Measurements from ENCODE around the gene METAP1D. TPM values are rescaled to one million over a fixed set of nuclear protein-coding genes. Genes with fewer than 3 reads are reported as not detected.

The METAP1D gene
- total and polyA plus RNA-seq, 7 donors, result 6.3 to 12.4 (median 10.0) TPM

- peak in 1 of 2 donors; percentile 62 for DNase-seq
- TF ChIP-seq, protein P1, sequence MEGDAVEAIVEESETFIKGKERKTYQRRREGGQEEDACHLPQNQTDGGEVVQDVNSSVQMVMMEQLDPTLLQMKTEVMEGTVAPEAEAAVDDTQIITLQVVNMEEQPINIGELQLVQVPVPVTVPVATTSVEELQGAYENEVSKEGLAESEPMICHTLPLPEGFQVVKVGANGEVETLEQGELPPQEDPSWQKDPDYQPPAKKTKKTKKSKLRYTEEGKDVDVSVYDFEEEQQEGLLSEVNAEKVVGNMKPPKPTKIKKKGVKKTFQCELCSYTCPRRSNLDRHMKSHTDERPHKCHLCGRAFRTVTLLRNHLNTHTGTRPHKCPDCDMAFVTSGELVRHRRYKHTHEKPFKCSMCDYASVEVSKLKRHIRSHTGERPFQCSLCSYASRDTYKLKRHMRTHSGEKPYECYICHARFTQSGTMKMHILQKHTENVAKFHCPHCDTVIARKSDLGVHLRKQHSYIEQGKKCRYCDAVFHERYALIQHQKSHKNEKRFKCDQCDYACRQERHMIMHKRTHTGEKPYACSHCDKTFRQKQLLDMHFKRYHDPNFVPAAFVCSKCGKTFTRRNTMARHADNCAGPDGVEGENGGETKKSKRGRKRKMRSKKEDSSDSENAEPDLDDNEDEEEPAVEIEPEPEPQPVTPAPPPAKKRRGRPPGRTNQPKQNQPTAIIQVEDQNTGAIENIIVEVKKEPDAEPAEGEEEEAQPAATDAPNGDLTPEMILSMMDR (IDR thresholded peaks at IDR 0.05), result peak; percentile 38
- H3K9me3 ChIP-seq, result no peaks in the 10 kb centered on the region
- peaks cover 0 to 84% (median 57%) of the 10 kb centered on the region in 3 donors for H3K27me3 ChIP-seq (ENCODE audit: insufficient read depth in 3 of 3, low read length in 2 of 3)
- peaks cover 30% of the 10 kb centered on the region for H3K4me1 ChIP-seq
- H3K36me3 ChIP-seq (ENCODE audit: insufficient read depth in 1 of 2, low read depth in 1 of 2), result no peaks in the 10 kb centered on the region
- intact Hi-C loops (cut with DNase I), result loop anchor here in 1 of 2 donors (5.0 to 10.0 kb wide), 3 partner anchors 182 to 512 kb away; partner anchors contain the start of gene HAT1
- 3 to 6% (median 4%) methylated on average over 44 of the region's 44 CpGs for WGBS, 3 donors
- ATAC-seq, result peak in 3 of 4 donors; percentile 28 to 44 (median 41)
- H3K27ac ChIP-seq, result no peak overlapping the region
- peak overlapping the region; percentile 20 for H3K4me3 ChIP-seq
These were observed 106.6 kb downstream of the METAP1D start for GRCh38 chr2:172106108-172106961.

- Histone ChIP-seq H3K4me3 (no peak overlapping the region), H3K4me1 (peaks cover 15% of the 10 kb centered on the region), H3K27ac (no peak overlapping the region), H3K9me3 (no peaks in the 10 kb centered on the region), H3K36me3 (ENCODE audit: insufficient read depth in 1 of 2, low read depth in 1 of 2) (no peaks in the 10 kb centered on the region), H3K27me3 (ENCODE audit: insufficient read depth in 3 of 3, low read length in 2 of 3) (peaks cover 0 to 68% (median 44%) of the 10 kb centered on the region in 3 donors)
- WGBS, 3 donors, result 16 to 20% (median 18%) methylated on average over 47 to 51 of the region's 51 CpGs
- intact Hi-C loops (cut with DNase I), result loop anchor here in 1 of 2 donors (5.0 to 10.0 kb wide), 3 partner anchors 183 to 513 kb away; partner anchors contain the start of gene HAT1
- no peak for DNase-seq
- TF ChIP-seq, protein P1 (IDR thresholded peaks at IDR 0.05), result no peak
- peak in 1 of 4 donors; percentile 16 for ATAC-seq
These were observed 108.2 kb downstream of the METAP1D start for GRCh38 chr2:172107690-172108586.

DNA sequence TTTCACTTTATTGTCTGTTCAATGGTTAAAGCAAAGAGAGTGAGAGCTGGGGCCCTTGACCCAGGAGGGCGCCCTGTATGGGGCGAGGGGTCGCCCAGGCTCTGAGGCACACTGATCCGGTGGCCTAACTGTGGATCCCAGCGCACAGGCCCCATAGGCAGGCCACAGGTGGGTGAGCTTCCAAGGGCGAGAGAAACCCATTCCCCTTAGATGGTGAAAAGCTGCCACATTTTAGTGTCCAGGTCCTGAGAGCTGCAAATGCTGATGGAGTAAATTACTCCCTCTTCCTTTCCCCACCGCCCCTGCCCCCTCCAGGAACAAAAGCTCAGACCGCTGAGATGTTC lies 108.8 kb downstream of the METAP1D start:
- H3K4me3 ChIP-seq, result no peak overlapping the region
- H3K36me3 ChIP-seq (ENCODE audit: insufficient read depth in 1 of 2, low read depth in 1 of 2), result no peaks in the 10 kb centered on the region
- no peaks in the 10 kb centered on the region for H3K9me3 ChIP-seq
- peaks cover 9% of the 10 kb centered on the region for H3K4me1 ChIP-seq
- no peak for DNase-seq
- WGBS, 3 donors, result 34 to 52% (median 38%) methylated on average over 8 of the region's 8 CpGs
- ATAC-seq, result no peak
- no peak overlapping the region for H3K27ac ChIP-seq
- TF ChIP-seq, protein P1 (IDR thresholded peaks at IDR 0.05), result no peak
- intact Hi-C loops (cut with DNase I), result loop anchor here in 1 of 2 donors (5.0 to 10.0 kb wide), 3 partner anchors 184 to 514 kb away; partner anchors contain the start of gene HAT1
- peaks cover 0 to 62% (median 42%) of the 10 kb centered on the region in 3 donors for H3K27me3 ChIP-seq (ENCODE audit: insufficient read depth in 3 of 3, low read length in 2 of 3)

DNA sequence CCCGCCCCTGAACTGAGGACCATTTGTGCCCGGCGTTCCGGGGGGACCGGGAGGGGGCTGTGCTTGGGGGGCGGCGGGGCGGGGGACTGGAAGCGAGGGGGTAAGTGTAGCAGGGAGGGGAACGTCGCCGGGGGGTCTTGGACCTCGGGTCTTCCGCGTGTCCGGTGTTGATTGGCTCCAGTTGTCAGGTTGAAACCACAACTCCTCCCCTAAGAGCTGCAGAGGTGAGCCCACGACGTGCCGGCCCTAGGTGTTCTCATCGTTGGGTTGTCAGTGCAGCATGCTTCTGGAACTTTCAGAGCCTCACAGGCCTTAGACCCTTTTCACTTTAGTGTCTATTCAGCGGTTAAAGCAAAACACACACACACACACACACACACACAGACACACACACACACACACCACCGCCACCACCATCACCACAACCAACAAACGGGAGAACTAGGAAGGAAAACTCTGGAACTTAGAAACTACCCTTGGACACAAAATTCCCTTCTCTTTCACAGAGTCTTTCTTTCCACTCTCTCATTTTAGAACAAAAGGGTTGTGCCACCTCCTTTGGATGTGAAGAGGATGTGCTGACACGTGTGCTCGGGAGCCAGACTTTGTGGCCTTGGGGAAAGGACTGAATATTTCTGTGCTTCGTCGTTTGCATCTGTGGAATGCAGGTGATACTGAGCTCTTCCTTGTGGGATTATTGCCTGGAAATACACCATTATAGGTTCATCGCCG lies 109.7 kb downstream of the METAP1D start:
- DNase-seq (no peak), ATAC-seq (no peak)
- intact Hi-C loops (cut with DNase I), result loop anchor here in 1 of 2 donors (5.0 to 10.0 kb wide), 3 partner anchors 185 to 515 kb away; partner anchors contain the start of gene HAT1
- Histone ChIP-seq H3K27me3 (ENCODE audit: insufficient read depth in 3 of 3, low read length in 2 of 3) (peaks cover 0 to 53% (median 37%) of the 10 kb centered on the region in 3 donors), H3K9me3 (no peaks in the 10 kb centered on the region), H3K27ac (no peak overlapping the region), H3K4me3 (no peak overlapping the region), H3K4me1 (peaks cover 9% of the 10 kb centered on the region), H3K36me3 (ENCODE audit: insufficient read depth in 1 of 2, low read depth in 1 of 2) (no peaks in the 10 kb centered on the region)
- TF ChIP-seq, protein P1 (IDR thresholded peaks at IDR 0.05), result no peak
- WGBS, 3 donors, result 33 to 42% (median 39%) methylated on average over 29 of the region's 29 CpGs
